ENCODE measurements around the gene ZFYVE28. TPM values are rescaled to one million over a fixed set of nuclear protein-coding genes. Genes with fewer than 3 reads are reported as not detected.

The ZFYVE28 gene
- total and polyA plus RNA-seq, 2 of the 8 experiments (the other 6 are each of a cell fraction or from before 2014, with no cell fraction given): 1.7 to 4.9 TPM

- no peak for TF ChIP-seq MAFK (IDR thresholded peaks at IDR 0.05; ENCODE audit: low read depth, low read length)
- no peak for TF ChIP-seq HDAC6 (IDR thresholded peaks at IDR 0.05; ENCODE audit: low read depth, low read length)
- TF ChIP-seq SUZ12 (IDR thresholded peaks at IDR 0.05; ENCODE audit: low read length): no peak
Observed at GRCh38 chr4:2269206-2269531, 149.3 kb downstream of the ZFYVE28 start (continued).

All from H1 (cell line).